GM13976 (cell line): Measurements from ENCODE around the gene CADM1.

Source experiments
- DNase-seq: peaks from one replicate; pipeline ENCODE4 v3.0.0; 2012; ENCODE audit warnings: low spot score
- CTCF ChIP-seq: IDR thresholded peaks from 2 replicates; pipeline ENCODE4 v1.5.1; 2012; ENCODE audit warnings: borderline replicate concordance, mild to moderate bottlenecking; ENCODE audit not compliant: insufficient read depth; ENCODE audit errors: extremely low read depth, missing control alignments, control extremely low read depth
- in situ Hi-C: fragments of 300-500 bp; cut with MboI; formaldehyde crosslinking; loops from one replicate; pipeline ENCODE4 v1.12.0; 2022; ENCODE audit warnings: low sequenced_read_pairs, mixed read lengths, inconsistent platforms; ENCODE audit not compliant: unreplicated experiment

Gene CADM1

DNA sequence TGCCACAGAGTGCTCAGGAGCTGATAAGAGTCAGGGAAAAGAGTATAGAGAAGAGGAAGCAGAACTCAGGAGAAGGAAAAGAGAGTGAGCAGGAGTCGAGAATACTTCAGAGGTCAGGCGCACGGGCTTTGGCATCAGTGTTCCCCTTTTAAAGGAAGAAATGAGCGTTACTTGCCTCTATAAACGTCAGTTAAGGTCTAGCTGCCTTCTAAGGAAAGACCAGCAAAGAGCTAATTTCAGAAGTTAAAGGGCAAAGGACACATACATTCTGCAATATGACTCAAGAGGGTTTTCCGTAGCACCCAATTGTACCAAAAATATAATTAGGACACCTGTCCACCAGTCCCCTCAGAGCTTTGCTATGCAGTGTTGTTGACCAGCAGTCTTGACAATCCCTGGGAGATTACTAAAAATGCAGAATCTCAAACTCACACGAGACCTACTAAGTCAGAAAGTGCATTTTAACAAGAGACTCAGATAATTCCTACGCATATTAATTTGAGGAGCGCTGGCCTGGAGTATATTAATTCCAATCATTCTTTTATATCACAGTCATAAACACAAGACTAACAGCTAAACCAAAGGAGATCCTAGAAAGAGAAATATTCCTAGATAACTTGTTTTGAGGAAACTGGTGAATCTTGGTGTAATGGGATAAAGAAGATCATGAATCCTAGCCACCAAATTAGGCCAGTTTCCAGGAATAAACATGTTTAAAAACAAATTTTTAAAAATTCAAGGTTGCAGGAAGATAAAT lies 249.0 kb downstream of the CADM1 start:
- no peak for TF ChIP-seq CTCF
- DNase-seq = no peak
- in situ Hi-C loops = no loop called here

DNA sequence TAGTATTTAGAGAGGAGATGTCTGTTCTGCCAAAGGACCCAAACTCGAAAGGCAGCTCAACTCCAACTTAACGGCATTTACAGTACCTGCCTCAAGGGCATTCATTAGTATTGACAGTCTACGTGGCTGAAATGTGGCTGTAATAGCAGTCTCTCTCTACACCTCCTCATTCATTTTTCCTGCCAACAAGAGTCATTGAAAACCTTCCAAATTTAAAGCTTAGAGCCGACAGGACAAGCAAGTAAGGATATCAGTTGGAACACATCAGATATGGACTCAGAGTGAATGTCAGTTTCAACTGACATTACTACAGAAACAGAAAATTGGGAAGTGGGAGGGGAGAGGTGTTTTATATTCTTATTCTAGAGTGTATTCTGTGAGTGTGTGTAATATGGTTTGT lies 253.1 kb downstream of the CADM1 start:
- no peak for DNase-seq
- TF ChIP-seq CTCF = no peak
- in situ Hi-C loops = no loop called here

- in situ Hi-C loops = no loop called here
- DNase-seq = no peak
- no peak for TF ChIP-seq CTCF
Measured at GRCh38 chr11:115249061-115249578, 255.1 kb downstream of the CADM1 start.

- no peak for TF ChIP-seq CTCF
- DNase-seq = no peak
Measured at GRCh38 chr11:115247953-115248352, 256.3 kb downstream of the CADM1 start.

DNA sequence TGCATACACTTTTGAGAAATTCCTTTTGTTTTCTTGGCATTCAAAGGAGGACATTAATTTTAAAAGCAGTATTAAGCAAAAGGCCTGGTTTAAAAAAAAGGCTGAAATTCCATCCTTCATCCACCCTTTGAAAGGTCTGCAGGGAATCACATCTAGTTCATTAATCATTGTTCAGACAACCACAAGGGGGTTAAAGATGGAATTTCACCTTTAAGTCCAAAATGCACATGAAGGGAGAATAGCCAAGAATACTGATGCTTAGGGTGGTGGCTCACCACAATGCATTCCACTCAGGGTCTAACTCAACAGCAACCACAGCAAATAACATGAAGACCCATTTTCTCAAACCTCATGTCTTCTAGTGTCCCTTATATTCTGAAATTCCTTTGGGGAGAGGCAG lies 256.9 kb downstream of the CADM1 start:
- TF ChIP-seq CTCF = no peak
- no peak for DNase-seq
- in situ Hi-C loops = no loop called here

More at GRCh38 chr11:115247953-115248352, 256.3 kb downstream of the CADM1 start:
- in situ Hi-C loops = no loop called here

DNA sequence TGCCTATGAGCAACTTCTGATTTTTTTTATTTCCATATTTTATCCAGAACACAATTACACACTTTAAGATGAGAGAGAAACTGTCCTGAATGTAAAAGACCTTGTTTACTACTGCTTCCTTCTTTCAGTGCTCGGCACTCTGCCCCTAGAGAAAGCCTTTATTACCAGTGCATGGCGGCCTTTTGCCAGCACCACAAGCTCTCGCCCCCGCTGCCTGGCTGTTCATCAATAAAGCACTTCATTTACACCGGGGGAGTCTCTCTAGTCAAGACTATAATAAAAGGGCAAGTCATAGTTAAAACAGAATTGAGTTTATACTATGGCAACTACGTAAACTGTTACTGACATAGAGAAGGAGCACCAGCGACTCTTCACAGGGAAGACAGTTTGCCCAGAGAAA lies 259.5 kb downstream of the CADM1 start:
- TF ChIP-seq CTCF = no peak
- in situ Hi-C loops = no loop called here
- DNase-seq = no peak
